SW480 (cell line): ENCODE measurements around the gene ACTN1.

Experiments
- DNase-seq: peaks from one replicate; pipeline ENCODE4 v3.0.0-alpha.2; 2016; ENCODE audit warnings: low spot score

The ACTN1 gene

GRCh38 chr14:68824207-68824516 is 154.9 kb downstream of the ACTN1 start:
- DNase-seq: no peak
